Gastroesophageal sphincter (tissue), 4 donors: ENCODE measurements around the gene SLC2A4. TPM values are rescaled to one million over a fixed set of nuclear protein-coding genes. Genes with fewer than 3 reads are reported as not detected.

ENCODE experiments used
- ATAC-seq: fragments of 150-250 bp; one replicate; pipeline ENCODE4 v1.9.1; 2016; ENCODE audit warnings: mild to moderate bottlenecking, moderate library complexity
- H3K27ac ChIP-seq, 4 donors: fragments of 200-600 bp; sonication (generic) in 3 of 4; 1 replicate in 3 of 4; 2 replicates in 1 of 4; pipeline ENCODE4 v1.5.1; 2016 to 2019
- H3K27me3 ChIP-seq: fragments of 200-600 bp; sonication (generic); one replicate; pipeline ENCODE4 v1.5.1; 2019
- H3K36me3 ChIP-seq, 2 donors: fragments of 200-600 bp; sonication (generic); one replicate each; pipeline ENCODE4 v1.5.1; 2019; ENCODE audit warnings: control low read depth in 1 of 2
- H3K4me1 ChIP-seq, 3 donors: fragments of 200-600 bp; sonication (generic); 1 replicate in 2 of 3; 2 replicates in 1 of 3; pipeline ENCODE4 v1.5.1; 2016 to 2019; ENCODE audit warnings: control low read depth in 2 of 3
- H3K4me3 ChIP-seq, 2 donors: fragments of 200-600 bp; sonication (generic); one replicate each; pipeline ENCODE4 v1.5.1; 2019; ENCODE audit warnings: mild to moderate bottlenecking in 1 of 2, moderate library complexity in 1 of 2
- H3K9me3 ChIP-seq, 3 donors: fragments of 200-600 bp; sonication (generic); one replicate each; pipeline ENCODE4 v1.5.1; 2017 to 2019; ENCODE audit warnings: control low read depth in 2 of 3
- EP300 ChIP-seq: sonication (generic); formaldehyde crosslinking; IDR thresholded peaks from one replicate; pipeline ENCODE4 v1.6.1; 2017; ENCODE audit warnings: antibody characterized with exemption, mild to moderate bottlenecking
- POLR2A ChIP-seq, 2 donors: fragments of 450-650 bp; IDR thresholded peaks; one replicate each; pipeline ENCODE4 v1.6.1; 2017; ENCODE audit warnings: antibody characterized with exemption in 2 of 2, mild to moderate bottlenecking in 2 of 2, moderate library complexity in 1 of 2
- POLR2AphosphoS5 ChIP-seq: sonication (generic); formaldehyde crosslinking; IDR thresholded peaks from one replicate; pipeline ENCODE4 v1.6.1; 2017; ENCODE audit warnings: antibody characterized with exemption
- WGBS, 2 donors: methylation state at CpG; one replicate each; pipeline ENCODE4 v1.1.5; 2018; ENCODE audit warnings: low coverage in 1 of 2; 5-methylcytosine and 5-hydroxymethylcytosine counted together
- total RNA-seq, 4 donors: library from RNA; depleted of rRNA; stranded (reverse); fragments of >200 nt; gene quantifications; one replicate each; pipeline ENCODE4 v1.1.0, GENCODE V29; 2016
- TF ChIP-seq, protein P1 (sequence below), 4 experiments: fragments of 200-600 bp in 2 of 4; fragments of 450-650 bp in 2 of 4; sonication (generic) in 1 of 4; IDR thresholded peaks; one replicate each; pipeline ENCODE4 v1.5.1; 2017 to 2019; ENCODE audit warnings: antibody characterized with exemption in 4 of 4, mild to moderate bottlenecking in 2 of 4, moderate library complexity in 2 of 4

Gene SLC2A4
- total RNA-seq, 4 donors from 2014 or later: 71.8 to 200 (median 149) TPM

GRCh38 chr17:7318121-7318860 is 36.8 kb downstream of the SLC2A4 start:
- WGBS, 2 donors: 90% methylated on average over 3 of the region's 13 CpGs; no CpG with 5 or more reads in 1 of the 2 donors
- ATAC-seq: no peak
- Histone ChIP-seq H3K27me3 (no peaks in the 10 kb centered on the region), H3K9me3 (no peaks in the 10 kb centered on the region), H3K4me3 (no peak overlapping the region), H3K27ac (no peak overlapping the region), H3K36me3 (peaks cover 0 to 86% of the 10 kb centered on the region in 2 donors), H3K4me1 (peaks cover 0 to 25% (median 19%) of the 10 kb centered on the region in 3 donors)
- TF ChIP-seq POLR2AphosphoS5 (no peak), EP300 (no peak), POLR2A (IDR thresholded peaks at IDR 0.05) (no peak)
- TF ChIP-seq, protein P1, sequence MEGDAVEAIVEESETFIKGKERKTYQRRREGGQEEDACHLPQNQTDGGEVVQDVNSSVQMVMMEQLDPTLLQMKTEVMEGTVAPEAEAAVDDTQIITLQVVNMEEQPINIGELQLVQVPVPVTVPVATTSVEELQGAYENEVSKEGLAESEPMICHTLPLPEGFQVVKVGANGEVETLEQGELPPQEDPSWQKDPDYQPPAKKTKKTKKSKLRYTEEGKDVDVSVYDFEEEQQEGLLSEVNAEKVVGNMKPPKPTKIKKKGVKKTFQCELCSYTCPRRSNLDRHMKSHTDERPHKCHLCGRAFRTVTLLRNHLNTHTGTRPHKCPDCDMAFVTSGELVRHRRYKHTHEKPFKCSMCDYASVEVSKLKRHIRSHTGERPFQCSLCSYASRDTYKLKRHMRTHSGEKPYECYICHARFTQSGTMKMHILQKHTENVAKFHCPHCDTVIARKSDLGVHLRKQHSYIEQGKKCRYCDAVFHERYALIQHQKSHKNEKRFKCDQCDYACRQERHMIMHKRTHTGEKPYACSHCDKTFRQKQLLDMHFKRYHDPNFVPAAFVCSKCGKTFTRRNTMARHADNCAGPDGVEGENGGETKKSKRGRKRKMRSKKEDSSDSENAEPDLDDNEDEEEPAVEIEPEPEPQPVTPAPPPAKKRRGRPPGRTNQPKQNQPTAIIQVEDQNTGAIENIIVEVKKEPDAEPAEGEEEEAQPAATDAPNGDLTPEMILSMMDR (IDR thresholded peaks at IDR 0.05): no peak

DNA sequence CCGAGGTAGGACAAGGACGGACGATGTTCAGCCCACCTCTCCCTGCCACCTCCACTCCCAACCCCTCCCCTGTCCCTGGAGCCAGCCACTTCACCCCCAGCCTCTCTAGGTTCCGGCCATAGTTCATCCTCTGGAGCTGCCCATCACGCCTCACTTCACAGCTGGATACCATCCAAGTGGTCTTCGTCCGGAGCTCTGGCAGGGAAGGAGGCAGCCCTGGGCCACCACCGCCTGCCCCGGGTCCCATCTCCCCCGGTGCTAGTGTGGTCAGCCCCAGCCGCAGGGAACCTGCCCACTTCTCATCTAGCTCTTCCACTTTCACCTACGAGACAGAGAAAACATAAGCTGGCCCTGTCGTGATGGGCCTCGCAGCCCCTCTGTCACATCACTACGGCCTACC is 39.9 kb downstream of the SLC2A4 start:
- peaks cover 0 to 5% (median 0%) of the 10 kb centered on the region in 3 donors for H3K4me1 ChIP-seq
- WGBS, 2 donors: 100% methylated on average over 3 of the region's 15 CpGs; no CpG with 5 or more reads in 1 of the 2 donors
- no peak overlapping the region for H3K27ac ChIP-seq
- H3K9me3 ChIP-seq: no peaks in the 10 kb centered on the region
- peaks cover 0 to 99% of the 10 kb centered on the region in 2 donors for H3K36me3 ChIP-seq
- H3K27me3 ChIP-seq: no peaks in the 10 kb centered on the region
- no peak overlapping the region for H3K4me3 ChIP-seq
- ATAC-seq: no peak
- TF ChIP-seq, protein P1 (IDR thresholded peaks at IDR 0.05): no peak
- no peak for TF ChIP-seq POLR2A (IDR thresholded peaks at IDR 0.05)
- TF ChIP-seq EP300: no peak
- TF ChIP-seq POLR2AphosphoS5: no peak

GRCh38 chr17:7322520-7323194 is 41.1 kb downstream of the SLC2A4 start:
- Histone ChIP-seq H3K36me3 (peaks cover 0 to 94% of the 10 kb centered on the region in 2 donors), H3K4me1 (peaks cover 0 to 12% (median 0%) of the 10 kb centered on the region in 3 donors), H3K9me3 (no peaks in the 10 kb centered on the region), H3K27me3 (no peaks in the 10 kb centered on the region), H3K27ac (no peak overlapping the region), H3K4me3 (no peak overlapping the region)
- TF ChIP-seq POLR2A (IDR thresholded peaks at IDR 0.05): no peak
- no peak for TF ChIP-seq EP300
- TF ChIP-seq, protein P1 (IDR thresholded peaks at IDR 0.05): no peak
- no peak for TF ChIP-seq POLR2AphosphoS5
- 100% methylated on average over 1 of the region's 22 CpGs; no CpG with 5 or more reads in 1 of the 2 donors for WGBS, 2 donors
- ATAC-seq: no peak

DNA sequence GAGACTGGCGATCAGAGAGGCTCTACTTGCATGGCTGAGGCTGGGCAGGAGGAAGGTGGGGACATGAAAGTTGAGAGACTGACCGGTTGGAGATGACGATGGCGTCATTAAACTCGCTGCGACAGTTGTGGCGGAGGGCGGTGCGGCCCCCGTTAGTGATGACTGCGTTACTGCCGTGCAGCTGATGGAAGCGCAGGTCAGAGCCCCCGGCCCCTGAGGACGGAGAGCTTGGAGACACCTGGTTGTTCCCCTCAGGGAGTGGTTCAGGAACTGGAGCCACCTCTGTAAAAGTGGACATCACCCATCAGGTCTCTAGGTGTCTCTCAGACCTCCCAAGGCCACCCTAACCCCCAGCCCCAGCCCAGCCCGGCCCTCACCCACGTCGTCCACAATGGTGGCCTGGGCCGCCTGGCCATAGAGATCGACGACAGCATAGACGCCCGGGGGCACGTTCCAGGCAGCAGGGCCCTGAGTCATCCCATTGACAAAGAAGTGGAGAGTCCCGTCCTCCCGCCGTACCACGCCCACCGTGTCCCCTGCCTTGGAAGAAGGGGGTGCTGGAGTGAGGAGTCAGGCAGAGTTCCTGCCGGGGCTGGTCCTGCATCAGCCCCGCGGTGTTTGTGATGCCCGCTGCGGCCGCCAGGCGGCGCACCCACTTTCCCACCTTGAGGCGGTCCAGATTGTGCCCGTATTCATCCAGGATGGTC is 42.4 kb downstream of the SLC2A4 start:
- Histone ChIP-seq H3K36me3 (peaks cover 0 to 82% of the 10 kb centered on the region in 2 donors), H3K4me3 (no peak overlapping the region), H3K27me3 (no peaks in the 10 kb centered on the region), H3K9me3 (no peaks in the 10 kb centered on the region), H3K27ac (no peak overlapping the region), H3K4me1 (peaks cover 0 to 24% (median 8%) of the 10 kb centered on the region in 3 donors)
- WGBS, 2 donors: 86 to 93% methylated on average over 7 to 13 of the region's 39 CpGs
- peak; percentile 44 for ATAC-seq
- no peak for TF ChIP-seq POLR2A (IDR thresholded peaks at IDR 0.05)
- TF ChIP-seq, protein P1 (IDR thresholded peaks at IDR 0.05): peak in 3 of 4 experiments; percentile 70 to 86 (median 86)
